Chondrocyte (in vitro differentiated cells): ENCODE measurements around the gene SUMF1. TPM values are rescaled to one million over a fixed set of nuclear protein-coding genes. Genes with fewer than 3 reads are reported as not detected.

Experiments
- DNase-seq: peaks from one replicate; pipeline ENCODE4 v3.0.0; 2021; ENCODE audit warnings: mixed read lengths, low spot score
- H3K27ac Mint-ChIP-seq: one replicate; pipeline ENCODE4 v1.8.0; 2021; ENCODE audit warnings: mild to moderate bottlenecking, moderate library complexity, mixed read lengths; ENCODE audit not compliant: unreplicated experiment
- H3K27me3 Mint-ChIP-seq: 2 replicates; pipeline ENCODE4 v1.8.0; 2021; ENCODE audit warnings: low read depth, mixed read lengths
- H3K36me3 Mint-ChIP-seq: 2 replicates; pipeline ENCODE4 v1.8.0; 2021; ENCODE audit warnings: low read depth, mixed read lengths
- H3K4me1 Mint-ChIP-seq: 2 replicates; pipeline ENCODE4 v1.8.0; 2021; ENCODE audit warnings: low read depth, mild to moderate bottlenecking, mixed read lengths
- H3K4me3 Mint-ChIP-seq: one replicate; pipeline ENCODE4 v1.8.0; 2021; ENCODE audit warnings: mild to moderate bottlenecking, moderate library complexity, mixed read lengths; ENCODE audit not compliant: unreplicated experiment
- H3K9me3 Mint-ChIP-seq: 2 replicates; pipeline ENCODE4 v1.8.0; 2021; ENCODE audit warnings: low read depth, mixed read lengths
- CTCF ChIP-seq: fragments of 200-600 bp; sonication (generic); IDR thresholded peaks from 2 replicates; pipeline ENCODE4 v1.5.0; 2021; ENCODE audit warnings: antibody characterized with exemption, mild to moderate bottlenecking, moderate library complexity
- total RNA-seq: library from RNA; stranded (reverse); gene quantifications from 3 replicates; pipeline ENCODE4 v1.2.1, GENCODE V29; 2021

The SUMF1 gene
- total RNA-seq, 1 donor from 2014 or later, result 33.0 TPM

GRCh38 chr3:4467522-4467867 is 426 bp upstream of the SUMF1 start:
- H3K4me1 Mint-ChIP-seq, result peaks cover 20% of the 10 kb centered on the region
- peak overlapping the region; percentile 93 for H3K4me3 Mint-ChIP-seq
- DNase-seq, result no peak
- no peaks in the 10 kb centered on the region for H3K9me3 Mint-ChIP-seq
- H3K27me3 Mint-ChIP-seq, result peaks cover 10% of the 10 kb centered on the region
- peak overlapping the region; percentile 78 for H3K27ac Mint-ChIP-seq
- H3K36me3 Mint-ChIP-seq, result no peaks in the 10 kb centered on the region
- TF ChIP-seq CTCF, result no peak

- Mint-ChIP-seq H3K36me3 (no peaks in the 10 kb centered on the region), H3K9me3 (no peaks in the 10 kb centered on the region), H3K4me1 (peaks cover 20% of the 10 kb centered on the region), H3K27me3 (no peaks in the 10 kb centered on the region), H3K4me3 (no peak overlapping the region), H3K27ac (no peak overlapping the region)
- no peak for DNase-seq
- TF ChIP-seq CTCF, result no peak
These were observed 2.5 kb downstream of the SUMF1 start for GRCh38 chr3:4464576-4464975.

GRCh38 chr3:4462369-4463040 is 4.6 kb downstream of the SUMF1 start:
- Mint-ChIP-seq H3K27ac (no peak overlapping the region), H3K4me1 (peaks cover 18% of the 10 kb centered on the region), H3K9me3 (no peaks in the 10 kb centered on the region), H3K36me3 (no peaks in the 10 kb centered on the region), H3K4me3 (no peak overlapping the region), H3K27me3 (no peaks in the 10 kb centered on the region)
- DNase-seq, result no peak
- TF ChIP-seq CTCF, result no peak

GRCh38 chr3:4461468-4462090 is 5.5 kb downstream of the SUMF1 start:
- no peaks in the 10 kb centered on the region for H3K27me3 Mint-ChIP-seq
- no peak for TF ChIP-seq CTCF
- no peak overlapping the region for H3K27ac Mint-ChIP-seq
- no peak overlapping the region for H3K4me3 Mint-ChIP-seq
- no peaks in the 10 kb centered on the region for H3K36me3 Mint-ChIP-seq
- no peaks in the 10 kb centered on the region for H3K9me3 Mint-ChIP-seq
- DNase-seq, result no peak
- peaks cover 11% of the 10 kb centered on the region for H3K4me1 Mint-ChIP-seq

- H3K9me3 Mint-ChIP-seq, result no peaks in the 10 kb centered on the region
- H3K4me1 Mint-ChIP-seq, result no peaks in the 10 kb centered on the region
- H3K27ac Mint-ChIP-seq, result no peak overlapping the region
- H3K27me3 Mint-ChIP-seq, result no peaks in the 10 kb centered on the region
- no peak for TF ChIP-seq CTCF
- H3K36me3 Mint-ChIP-seq, result no peaks in the 10 kb centered on the region
- H3K4me3 Mint-ChIP-seq, result no peak overlapping the region
- no peak for DNase-seq
These were observed 6.7 kb downstream of the SUMF1 start for GRCh38 chr3:4460334-4460733.
